ENCODE data around the gene P2RY2.
"Not testable (repeated sequence)": the region's sequence is repeated elsewhere in the genome, so short reads cannot be mapped to it uniquely, and the experiment has no call there.

The P2RY2 gene

DNA sequence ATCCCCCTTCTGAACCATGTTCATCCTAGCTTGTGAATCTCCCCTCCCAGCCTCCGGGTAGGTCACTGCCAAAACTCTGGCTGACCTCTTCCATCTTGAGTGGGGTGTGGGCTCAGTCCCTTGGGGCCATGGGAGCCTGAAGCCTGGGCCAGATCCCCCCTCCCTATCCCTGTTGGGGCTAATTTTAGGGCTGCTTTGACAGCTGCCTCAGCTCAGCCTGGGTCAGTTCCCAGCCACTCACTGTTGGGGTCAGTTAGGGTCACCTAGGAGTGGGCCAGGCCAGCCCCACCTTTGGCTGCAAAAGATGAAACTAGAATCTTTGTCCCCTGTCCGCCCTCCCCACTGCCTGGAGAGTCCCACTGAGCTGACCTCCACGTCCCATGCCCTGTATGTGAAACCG, 29.8 kb upstream of the P2RY2 start:
- no peak for DNase-seq

DNA sequence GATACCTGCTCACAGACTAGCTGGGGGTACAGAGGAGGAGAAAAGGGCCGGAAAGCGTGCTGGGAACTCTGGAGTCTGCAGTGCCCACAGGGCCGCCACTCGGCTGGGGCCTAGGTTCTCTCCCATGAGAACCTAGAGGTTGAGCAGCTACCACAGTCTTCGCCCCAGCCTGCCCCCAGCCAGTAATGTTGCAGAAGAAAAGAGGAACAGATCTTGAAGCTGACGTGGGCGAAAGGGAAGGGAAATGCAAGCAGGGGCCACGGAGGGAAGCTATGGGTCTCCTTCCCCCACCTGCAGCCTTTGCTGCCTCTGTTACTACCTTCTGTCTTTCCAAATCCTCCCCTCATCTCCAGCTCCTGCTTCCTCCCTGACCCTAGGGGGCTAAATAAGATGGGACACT, 28.8 kb upstream of the P2RY2 start:
- DNase-seq: no peak

- DNase-seq: no peak
These were observed 28.1 kb upstream of the P2RY2 start for GRCh38 chr11:73189723-73190556.

- DNase-seq: no peak
These were observed 27.6 kb upstream of the P2RY2 start for GRCh38 chr11:73190557-73190885.

- no peak for DNase-seq
These were observed 26.9 kb upstream of the P2RY2 start for GRCh38 chr11:73191151-73191550.

GRCh38 chr11:73192272-73192671, 25.8 kb upstream of the P2RY2 start:
- DNase-seq: no peak

DNA sequence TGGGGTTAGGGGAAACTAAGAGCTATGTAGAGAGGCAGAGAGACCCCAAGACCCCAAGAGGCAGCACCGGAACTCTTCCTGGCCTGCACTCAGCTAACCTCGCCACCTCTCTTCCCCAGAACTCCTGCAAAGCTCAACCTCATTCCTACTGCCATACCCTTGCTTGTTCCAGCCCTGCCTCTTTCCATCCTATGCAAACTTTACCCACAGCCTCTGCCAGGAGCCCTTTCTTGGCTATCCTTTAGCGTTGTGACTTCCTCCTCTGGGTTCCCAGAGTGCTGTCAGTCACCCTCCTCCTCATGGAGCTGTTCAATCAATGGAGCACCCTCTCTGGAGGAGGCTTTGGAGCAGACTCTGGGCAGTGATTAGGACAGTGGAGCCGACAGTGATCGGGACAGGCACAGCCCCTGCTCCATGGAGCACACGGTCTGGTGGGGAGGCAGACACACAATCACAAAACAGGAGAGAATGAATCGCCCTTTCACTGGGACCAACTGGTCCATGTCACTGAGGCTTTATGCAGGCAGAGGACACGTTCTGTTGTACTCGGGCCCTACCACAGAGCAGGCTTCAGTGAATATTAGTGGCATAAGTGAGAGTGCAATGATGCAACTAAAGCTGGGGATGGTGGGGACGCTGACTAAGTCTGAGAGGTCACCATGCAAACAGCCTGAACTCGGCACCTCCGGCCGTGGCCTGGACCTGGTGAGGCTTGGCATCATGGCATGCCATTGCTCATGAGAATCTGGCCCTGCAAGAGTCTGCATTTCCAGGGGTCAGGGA, 24.6 kb upstream of the P2RY2 start:
- no peak for DNase-seq

DNA sequence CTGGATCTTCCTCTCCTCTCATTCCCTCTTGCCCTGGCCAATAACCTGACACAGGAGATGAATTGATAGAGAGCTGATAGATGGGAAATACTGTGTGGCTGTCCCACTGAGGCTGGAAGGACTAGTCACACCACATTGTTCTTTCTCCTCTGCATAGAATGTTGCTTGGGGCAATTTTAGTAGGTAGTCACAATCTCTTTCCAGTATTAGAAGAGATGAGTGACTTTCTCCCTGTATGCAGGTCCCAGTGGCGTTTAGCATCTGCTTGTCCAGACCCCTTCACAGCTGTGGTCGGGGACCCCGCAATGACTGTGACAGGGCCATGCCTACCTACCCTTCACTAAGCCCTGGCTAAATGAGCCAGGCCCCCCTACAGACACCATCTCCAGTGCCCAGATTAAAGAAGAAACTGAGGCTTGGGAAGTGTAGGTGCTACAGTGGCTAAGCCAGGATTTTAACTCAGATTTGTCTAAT, 24.0 kb upstream of the P2RY2 start:
- DNase-seq: no peak

DNA sequence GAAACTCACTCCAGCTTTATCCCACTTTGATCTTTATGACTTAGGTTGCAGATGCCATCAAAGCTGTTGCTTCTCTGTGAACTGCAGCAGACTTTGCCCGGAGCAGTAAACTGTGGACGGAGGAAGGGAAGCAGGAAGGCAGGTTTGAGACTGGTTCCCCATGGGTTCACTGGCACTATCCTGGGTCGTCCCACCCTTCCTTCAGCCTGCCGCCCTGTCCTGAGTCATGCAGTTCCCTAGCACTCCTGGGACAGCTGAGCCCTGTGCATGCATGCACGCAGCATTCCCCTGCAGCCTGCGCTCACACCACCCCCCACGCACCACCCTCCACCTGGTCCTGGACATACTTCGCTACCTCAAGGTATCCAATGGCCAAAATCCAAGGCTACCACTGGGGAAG, 23.5 kb upstream of the P2RY2 start:
- DNase-seq: no peak

- DNase-seq: no peak
These were observed 22.7 kb upstream of the P2RY2 start for GRCh38 chr11:73195191-73196007.

DNA sequence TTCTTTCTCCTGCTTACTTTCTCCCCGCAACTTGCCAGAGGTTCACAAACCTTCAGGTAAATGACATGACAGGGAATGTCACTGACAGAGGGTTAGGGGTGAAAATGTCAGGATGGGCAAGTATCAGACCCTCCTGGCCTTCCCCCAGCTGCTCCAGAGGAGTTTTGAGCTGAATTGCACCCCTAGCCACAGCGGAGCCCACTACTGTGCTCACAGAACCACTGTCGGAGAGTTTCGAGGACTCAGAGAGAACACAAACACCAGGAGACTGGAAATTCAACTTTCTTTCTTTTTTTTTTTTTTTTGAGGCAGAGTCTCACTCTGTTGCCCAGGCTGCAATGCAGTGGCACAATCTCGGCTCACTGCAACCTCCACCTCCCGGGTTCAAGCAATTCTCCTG, 21.5 kb upstream of the P2RY2 start:
- DNase-seq: no peak

DNA sequence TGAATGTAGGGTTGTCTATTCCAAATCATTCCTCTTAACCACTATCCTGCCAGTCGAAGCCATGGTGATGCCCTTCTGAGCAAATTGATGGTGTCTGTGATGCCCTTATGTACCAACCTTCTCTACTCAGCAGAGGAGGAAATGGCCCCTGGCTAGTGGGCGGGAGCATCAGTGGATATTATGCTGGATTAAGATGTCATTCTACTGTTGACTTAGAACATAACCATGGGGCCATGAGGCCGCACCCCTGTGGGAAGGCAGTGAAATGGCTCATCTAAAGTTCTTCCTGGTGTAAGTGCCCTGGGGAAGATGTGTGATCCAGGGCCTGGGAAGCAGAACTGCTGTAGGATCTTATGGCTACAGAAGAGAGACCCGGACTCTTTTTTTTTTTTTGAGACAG, 20.7 kb upstream of the P2RY2 start:
- DNase-seq: no peak

GRCh38 chr11:73197787-73198186, 20.3 kb upstream of the P2RY2 start:
- not testable (repeated sequence) for DNase-seq

- no peak for DNase-seq
These were observed 19.4 kb upstream of the P2RY2 start for GRCh38 chr11:73198677-73199076.

DNA sequence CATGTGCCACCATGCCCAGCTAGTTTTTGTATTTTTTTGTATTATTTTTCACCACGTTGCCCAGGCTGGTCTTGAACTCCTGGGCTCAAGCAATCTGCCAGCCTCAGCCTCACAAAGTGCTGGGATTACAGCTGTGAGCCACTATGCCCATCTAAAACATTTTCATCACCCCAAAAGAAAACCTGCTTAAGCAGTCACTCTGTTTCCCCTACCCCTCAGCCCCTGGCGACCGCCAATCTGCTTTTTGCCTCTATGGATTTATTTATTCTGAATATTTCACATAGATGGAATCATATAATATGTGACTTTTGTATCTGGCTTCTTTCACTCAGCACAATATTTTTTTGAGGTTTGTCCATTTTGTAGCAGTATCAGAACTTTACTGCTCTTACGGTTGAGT, 18.6 kb upstream of the P2RY2 start:
- no peak for DNase-seq

- DNase-seq: no peak
These were observed 17.8 kb upstream of the P2RY2 start for GRCh38 chr11:73200256-73200655.

GRCh38 chr11:73201249-73201648, 16.8 kb upstream of the P2RY2 start:
- no peak for DNase-seq

GRCh38 chr11:73201888-73202780, 15.9 kb upstream of the P2RY2 start:
- DNase-seq: no peak

DNA sequence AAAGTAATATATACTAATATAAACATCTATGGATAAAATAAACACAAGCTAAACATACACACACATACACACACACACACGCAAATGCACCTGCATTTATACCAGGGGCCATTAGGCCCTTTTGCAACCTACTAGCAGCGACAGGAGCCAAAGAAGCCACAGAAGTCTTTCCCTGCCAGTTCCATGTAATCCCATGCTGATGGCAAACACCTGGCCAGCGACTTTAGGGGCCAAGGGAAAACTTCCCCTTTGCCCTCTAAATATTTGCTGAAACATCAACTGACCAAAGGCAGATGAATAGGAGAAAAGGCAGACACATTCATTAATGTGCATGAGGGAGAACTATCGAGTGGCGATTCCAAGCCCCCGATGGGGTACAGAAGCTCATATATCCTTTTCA, 14.8 kb upstream of the P2RY2 start:
- no peak for DNase-seq

DNA sequence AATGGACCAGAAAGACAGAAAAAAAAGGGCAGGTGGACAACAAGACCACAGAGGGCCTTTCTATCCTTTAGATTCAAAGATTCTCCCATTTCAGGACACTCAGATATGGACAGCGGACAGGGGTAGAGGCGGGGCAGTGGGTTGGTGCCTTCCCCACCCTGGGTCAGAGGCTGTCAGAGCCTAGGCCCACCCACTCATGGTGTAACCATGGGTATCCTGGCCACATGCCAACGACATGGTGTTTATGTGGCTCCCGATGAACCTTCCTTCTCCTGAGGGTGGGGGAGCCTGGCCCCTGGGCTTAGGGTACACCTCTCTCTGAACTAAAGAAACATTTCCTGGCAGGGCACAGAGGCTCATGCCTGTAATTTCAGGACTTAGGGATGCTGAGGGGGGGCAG, 14.3 kb upstream of the P2RY2 start:
- no peak for DNase-seq

DNA sequence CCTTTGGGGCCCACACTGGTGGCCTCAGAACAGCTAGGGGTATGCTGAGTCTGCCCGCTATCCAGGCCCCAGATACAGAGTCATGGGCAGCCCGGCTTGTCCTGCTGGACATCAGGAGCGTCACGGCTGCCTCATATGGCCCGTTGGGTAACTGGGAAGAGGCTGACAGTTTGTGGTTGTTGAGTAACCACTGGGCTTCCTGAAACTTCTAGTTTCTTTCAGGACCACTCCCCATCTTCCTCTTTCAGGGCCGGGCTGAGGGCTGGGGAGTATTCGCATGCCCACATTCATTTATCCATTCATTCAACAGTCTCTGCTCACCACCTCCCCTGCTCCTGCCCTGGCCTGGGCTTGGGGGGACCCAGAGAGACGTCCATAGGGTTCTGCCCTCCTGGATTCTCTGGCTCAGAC, 13.4 kb upstream of the P2RY2 start:
- no peak for DNase-seq

DNA sequence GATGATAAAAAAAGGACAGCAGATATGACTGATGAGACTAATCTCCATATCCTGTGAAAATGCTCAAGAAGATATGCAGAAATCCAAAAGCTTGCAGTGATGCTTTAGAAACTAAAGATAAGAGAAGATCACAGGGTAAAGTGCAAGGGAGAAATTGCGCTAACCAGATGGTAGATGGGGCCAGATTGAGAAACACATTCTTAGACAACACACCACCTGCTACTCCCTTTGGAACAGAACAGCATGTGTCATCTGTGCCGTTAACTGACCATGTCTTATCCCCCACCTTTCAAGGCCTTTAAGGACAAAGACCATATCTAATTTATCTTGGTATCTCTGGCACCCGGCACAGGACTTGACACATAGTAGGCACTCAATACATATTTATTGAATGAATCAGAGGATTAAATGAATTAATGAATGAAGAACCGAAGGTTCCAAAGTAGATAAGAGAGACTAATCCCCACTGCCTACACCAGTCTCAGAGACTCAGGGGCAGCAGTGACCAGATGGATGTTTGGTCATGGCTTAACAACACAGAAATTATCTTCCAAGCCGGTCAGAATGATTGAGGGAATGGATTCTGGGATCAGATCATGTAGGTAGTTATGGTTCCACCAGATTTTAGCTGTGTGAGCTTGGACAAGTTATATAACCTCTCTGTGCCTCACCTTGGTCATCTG, 12.3 kb upstream of the P2RY2 start:
- no peak for DNase-seq
